Fibroblast of lung (primary cell): ENCODE measurements around the gene EFNA5. TPM values are rescaled to one million over a fixed set of nuclear protein-coding genes. Genes with fewer than 3 reads are reported as not detected.

Experiments used
- DNase-seq, 2 donors: peaks; one replicate each; pipeline versions ENCODE4 v3.0.0 to v3.0.0-alpha.2; 2010; ENCODE audit warnings: low read depth in 2 of 2
- H2AFZ ChIP-seq: 2 replicates; pipeline ENCODE4 v1.5.1; 2012; ENCODE audit warnings: low read length, control low read depth, inconsistent platforms
- H3K27ac ChIP-seq: 2 replicates; pipeline ENCODE4 v1.5.1; 2011; ENCODE audit warnings: low read length, control low read depth; ENCODE audit not compliant: insufficient read depth
- H3K27me3 ChIP-seq: 2 replicates; pipeline ENCODE4 v1.5.1; 2011; ENCODE audit warnings: mild to moderate bottlenecking, low read length; ENCODE audit not compliant: control insufficient read depth, insufficient read depth
- H3K36me3 ChIP-seq: 2 replicates; pipeline ENCODE4 v1.5.1; 2011; ENCODE audit warnings: low read length; ENCODE audit not compliant: control insufficient read depth, insufficient read depth
- H3K4me1 ChIP-seq: 2 replicates; pipeline ENCODE4 v1.5.1; 2011; ENCODE audit warnings: low read length; ENCODE audit not compliant: control insufficient read depth, insufficient read depth; ENCODE audit errors: extremely low read depth
- H3K4me2 ChIP-seq: 2 replicates; pipeline ENCODE4 v1.5.1; 2011; ENCODE audit warnings: low read length, control low read depth; ENCODE audit not compliant: insufficient read depth; ENCODE audit errors: extremely low read depth
- H3K4me3 ChIP-seq, 4 experiments: fragments of 200-600 bp in 1 of 4; sonication (generic) in 1 of 4; replicated peaks in 1 of 4; 2 replicates each; pipeline ENCODE4 v1.5.1; 2011 to 2016; ENCODE audit warnings: low read length in 4 of 4, low read depth in 3 of 4, mild to moderate bottlenecking in 3 of 4, control low read depth in 2 of 4, inconsistent platforms in 1 of 4, mixed read lengths in 1 of 4; ENCODE audit not compliant: insufficient read depth in 1 of 4; ENCODE audit errors: control extremely low read depth in 1 of 4
- H3K79me2 ChIP-seq: 2 replicates; pipeline ENCODE4 v1.5.1; 2012; ENCODE audit warnings: mild to moderate bottlenecking, low read length, inconsistent platforms; ENCODE audit not compliant: control insufficient read depth, insufficient read depth
- H3K9ac ChIP-seq: 2 replicates; pipeline ENCODE4 v1.5.1; 2011; ENCODE audit warnings: mild to moderate bottlenecking, low read length, control low read depth; ENCODE audit not compliant: insufficient read depth
- H3K9me3 ChIP-seq: 2 replicates; pipeline ENCODE4 v1.5.1; 2012; ENCODE audit warnings: low read depth, low read length; ENCODE audit not compliant: control insufficient read depth, insufficient read depth
- H4K20me1 ChIP-seq: 2 replicates; pipeline ENCODE4 v1.5.1; 2011; ENCODE audit warnings: low read length; ENCODE audit not compliant: control insufficient read depth, insufficient read depth; ENCODE audit errors: extremely low read depth
- EZH2 ChIP-seq: IDR thresholded peaks from 2 replicates; pipeline ENCODE4 v1.5.1; 2012; ENCODE audit warnings: low read length, control low read depth, mild to moderate bottlenecking; ENCODE audit errors: missing control alignments
- polyA plus RNA-seq, 2 donors: library from polyadenylated mRNA; depleted of rRNA in 1 of 2; stranded (reverse) in 1 of 2; unstranded in 1 of 2; fragments of >200 nt; gene quantifications; 2 replicates each; pipeline ENCODE4 v1.2.1, GENCODE V29; 2011 to 2012; ENCODE audit warnings: missing spikeins in 1 of 2
- total RNA-seq: library from RNA; depleted of rRNA; stranded (reverse); fragments of >200 nt; gene quantifications from 2 replicates; pipeline ENCODE4 v1.2.1, GENCODE V29; 2014
- TF ChIP-seq, protein P1 (sequence below), 2 donors: IDR thresholded peaks in 1 of 2; conservative IDR thresholded peaks in 1 of 2; 1 replicate in 1 of 2; 2 replicates in 1 of 2; pipeline ENCODE4 v1.5.1; 2011 to 2012; ENCODE audit warnings: low read length in 2 of 2, control low read depth in 1 of 2, inconsistent platforms in 1 of 2, low read depth in 1 of 2, mild to moderate bottlenecking in 1 of 2

Gene EFNA5
- total and polyA plus RNA-seq, 2 donors (not counting 1 experiment from before 2014, with no cell fraction given): 3.5 to 3.7 TPM

DNA sequence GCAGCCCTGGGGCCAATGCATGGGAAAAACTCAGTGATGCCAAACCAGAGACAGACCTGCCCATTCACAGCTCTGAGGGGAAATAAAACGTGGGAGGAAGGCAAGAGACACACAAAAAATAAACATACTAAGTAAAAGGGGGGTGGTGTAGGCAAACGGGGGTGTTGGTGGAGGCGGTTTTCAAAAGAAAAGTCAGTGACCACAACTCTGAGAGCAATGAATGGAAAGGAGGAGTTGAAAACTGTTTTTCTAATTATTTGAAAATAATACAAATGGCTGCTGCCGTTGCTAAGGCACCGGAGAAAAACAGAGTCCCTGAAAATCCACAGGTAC lies 293.5 kb downstream of the EFNA5 start:
- H3K9me3 ChIP-seq: no peaks in the 10 kb centered on the region
- TF ChIP-seq EZH2: no peak
- TF ChIP-seq, protein P1, sequence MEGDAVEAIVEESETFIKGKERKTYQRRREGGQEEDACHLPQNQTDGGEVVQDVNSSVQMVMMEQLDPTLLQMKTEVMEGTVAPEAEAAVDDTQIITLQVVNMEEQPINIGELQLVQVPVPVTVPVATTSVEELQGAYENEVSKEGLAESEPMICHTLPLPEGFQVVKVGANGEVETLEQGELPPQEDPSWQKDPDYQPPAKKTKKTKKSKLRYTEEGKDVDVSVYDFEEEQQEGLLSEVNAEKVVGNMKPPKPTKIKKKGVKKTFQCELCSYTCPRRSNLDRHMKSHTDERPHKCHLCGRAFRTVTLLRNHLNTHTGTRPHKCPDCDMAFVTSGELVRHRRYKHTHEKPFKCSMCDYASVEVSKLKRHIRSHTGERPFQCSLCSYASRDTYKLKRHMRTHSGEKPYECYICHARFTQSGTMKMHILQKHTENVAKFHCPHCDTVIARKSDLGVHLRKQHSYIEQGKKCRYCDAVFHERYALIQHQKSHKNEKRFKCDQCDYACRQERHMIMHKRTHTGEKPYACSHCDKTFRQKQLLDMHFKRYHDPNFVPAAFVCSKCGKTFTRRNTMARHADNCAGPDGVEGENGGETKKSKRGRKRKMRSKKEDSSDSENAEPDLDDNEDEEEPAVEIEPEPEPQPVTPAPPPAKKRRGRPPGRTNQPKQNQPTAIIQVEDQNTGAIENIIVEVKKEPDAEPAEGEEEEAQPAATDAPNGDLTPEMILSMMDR (conservative IDR thresholded peaks at IDR 0.05 in 1 of 2, IDR thresholded peaks at IDR 0.05 in 1 of 2; ENCODE audit: low read depth in 1 of 2, low read length in 2 of 2): no peak
- no peaks in the 10 kb centered on the region for H3K36me3 ChIP-seq
- no peaks in the 10 kb centered on the region for H3K79me2 ChIP-seq
- H3K4me2 ChIP-seq: no peak overlapping the region
- H3K9ac ChIP-seq: no peak overlapping the region
- H3K27me3 ChIP-seq: no peaks in the 10 kb centered on the region
- H3K27ac ChIP-seq: no peak overlapping the region
- H3K4me1 ChIP-seq: no peaks in the 10 kb centered on the region
- DNase-seq: no peak
- H4K20me1 ChIP-seq: no peaks in the 10 kb centered on the region
- H3K4me3 ChIP-seq: no peak overlapping the region
- no peak overlapping the region for H2AFZ ChIP-seq

DNA sequence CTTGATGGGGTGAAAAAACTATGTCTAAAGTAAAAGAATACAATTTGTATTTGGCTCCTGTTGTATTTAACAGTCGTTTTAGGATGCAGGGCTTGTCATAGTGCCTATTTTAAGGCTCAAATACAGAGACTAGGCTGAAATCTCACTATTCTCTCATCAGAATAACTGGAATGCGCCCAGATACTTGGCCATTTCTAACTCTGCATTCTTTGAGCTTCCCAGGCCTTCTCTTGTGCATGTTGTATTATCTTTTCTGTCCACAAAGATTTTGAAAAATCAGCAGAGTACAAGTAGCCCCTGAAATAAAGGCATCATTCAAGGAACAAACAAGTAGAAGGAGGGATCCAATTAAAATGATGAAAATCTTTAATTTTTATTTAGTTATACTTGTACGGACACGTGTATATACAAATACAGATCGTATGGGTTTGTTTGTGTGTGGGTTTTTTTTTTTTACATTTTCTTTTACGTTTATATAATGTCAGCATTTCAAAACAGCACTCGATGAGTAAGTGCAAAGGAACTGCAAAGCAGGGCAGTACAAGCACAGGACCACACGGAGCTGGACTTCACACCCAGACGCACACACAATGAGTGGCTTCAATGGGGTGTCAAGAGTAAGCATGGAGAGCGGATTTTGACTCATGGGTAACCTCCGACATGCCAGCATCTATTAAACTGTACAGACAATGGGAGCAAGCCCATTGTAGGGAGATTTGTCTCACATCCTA lies 294.0 kb downstream of the EFNA5 start:
- no peaks in the 10 kb centered on the region for H3K79me2 ChIP-seq
- no peaks in the 10 kb centered on the region for H3K27me3 ChIP-seq
- H3K4me1 ChIP-seq: no peaks in the 10 kb centered on the region
- H3K9me3 ChIP-seq: no peaks in the 10 kb centered on the region
- no peak overlapping the region for H3K4me2 ChIP-seq
- no peak for TF ChIP-seq EZH2
- TF ChIP-seq, protein P1 (conservative IDR thresholded peaks at IDR 0.05 in 1 of 2, IDR thresholded peaks at IDR 0.05 in 1 of 2; ENCODE audit: low read depth in 1 of 2, low read length in 2 of 2): no peak
- no peak overlapping the region for H2AFZ ChIP-seq
- no peaks in the 10 kb centered on the region for H3K36me3 ChIP-seq
- no peak overlapping the region for H3K27ac ChIP-seq
- no peak overlapping the region for H3K4me3 ChIP-seq
- DNase-seq: peak; percentile 78 to 85
- H3K9ac ChIP-seq: no peak overlapping the region
- no peaks in the 10 kb centered on the region for H4K20me1 ChIP-seq

DNA sequence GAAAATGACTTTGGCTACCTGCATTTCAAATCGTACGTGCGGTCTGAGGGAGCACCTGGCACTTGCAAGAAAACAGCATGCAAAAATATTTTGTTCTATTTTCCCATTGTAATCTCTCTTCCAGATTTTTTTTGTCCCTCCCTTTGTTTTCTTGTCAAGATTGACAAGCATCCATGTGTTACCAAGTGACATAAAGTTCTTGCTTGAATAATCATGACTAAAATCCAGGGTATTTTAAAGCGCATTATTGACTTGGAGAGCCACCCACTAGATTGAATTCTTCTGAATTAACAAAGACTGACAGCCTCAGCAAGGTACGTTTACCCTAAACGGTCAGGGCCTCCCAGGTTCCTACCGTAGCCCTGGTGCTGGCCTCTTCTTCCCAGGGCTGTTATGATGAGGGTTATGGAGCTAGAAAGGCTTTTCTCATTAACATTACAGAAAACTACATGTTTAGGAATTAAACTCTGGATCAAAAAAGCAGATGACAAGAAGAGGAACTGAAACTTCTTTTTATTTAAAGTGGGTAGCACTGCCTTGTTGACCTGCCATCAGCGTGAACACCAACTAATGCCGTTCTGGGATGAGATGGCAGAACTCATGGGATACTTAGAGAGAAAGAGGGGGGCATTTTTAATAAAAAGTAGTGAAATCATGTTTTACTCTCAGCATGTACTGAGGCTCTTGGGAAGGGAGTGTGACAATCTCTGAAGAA lies 297.0 kb downstream of the EFNA5 start:
- Histone ChIP-seq H2AFZ (no peak overlapping the region), H3K36me3 (no peaks in the 10 kb centered on the region), H3K4me3 (no peak overlapping the region), H3K27me3 (no peaks in the 10 kb centered on the region), H3K4me1 (no peaks in the 10 kb centered on the region), H3K4me2 (no peak overlapping the region), H3K27ac (no peak overlapping the region), H4K20me1 (no peaks in the 10 kb centered on the region), H3K9me3 (no peaks in the 10 kb centered on the region), H3K9ac (no peak overlapping the region), H3K79me2 (no peaks in the 10 kb centered on the region)
- TF ChIP-seq, protein P1 (conservative IDR thresholded peaks at IDR 0.05 in 1 of 2, IDR thresholded peaks at IDR 0.05 in 1 of 2; ENCODE audit: low read depth in 1 of 2, low read length in 2 of 2): no peak
- no peak for TF ChIP-seq EZH2
- DNase-seq: no peak
